ES-I3 (cell line): Measurements from ENCODE around the gene OR56A1.
"Not testable (repeated sequence)": the region's sequence is repeated elsewhere in the genome, so short reads cannot be mapped to it uniquely, and the experiment has no call there.

Experiments
- H3K36me3 ChIP-seq: 2 replicates; pipeline ENCODE4 v1.6.1; 2013; ENCODE audit warnings: mild to moderate bottlenecking, low read length, control low read depth, moderate library complexity; ENCODE audit not compliant: insufficient read depth
- H3K4me1 ChIP-seq: 2 replicates; pipeline ENCODE4 v1.6.1; 2013; ENCODE audit warnings: mild to moderate bottlenecking, control low read depth, low read length; ENCODE audit not compliant: insufficient read depth
- H3K9ac ChIP-seq: 2 replicates; pipeline ENCODE4 v1.6.1; 2013; ENCODE audit warnings: low read depth, mild to moderate bottlenecking, low read length, moderate library complexity
- H3K9me3 ChIP-seq: 2 replicates; pipeline ENCODE4 v1.6.1; 2013; ENCODE audit warnings: mild to moderate bottlenecking, low read length, moderate library complexity; ENCODE audit not compliant: control insufficient read depth, insufficient read depth

Gene OR56A1, protein sequence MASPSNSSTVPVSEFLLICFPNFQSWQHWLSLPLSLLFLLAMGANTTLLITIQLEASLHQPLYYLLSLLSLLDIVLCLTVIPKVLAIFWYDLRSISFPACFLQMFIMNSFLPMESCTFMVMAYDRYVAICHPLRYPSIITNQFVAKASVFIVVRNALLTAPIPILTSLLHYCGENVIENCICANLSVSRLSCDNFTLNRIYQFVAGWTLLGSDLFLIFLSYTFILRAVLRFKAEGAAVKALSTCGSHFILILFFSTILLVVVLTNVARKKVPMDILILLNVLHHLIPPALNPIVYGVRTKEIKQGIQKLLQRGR

DNA sequence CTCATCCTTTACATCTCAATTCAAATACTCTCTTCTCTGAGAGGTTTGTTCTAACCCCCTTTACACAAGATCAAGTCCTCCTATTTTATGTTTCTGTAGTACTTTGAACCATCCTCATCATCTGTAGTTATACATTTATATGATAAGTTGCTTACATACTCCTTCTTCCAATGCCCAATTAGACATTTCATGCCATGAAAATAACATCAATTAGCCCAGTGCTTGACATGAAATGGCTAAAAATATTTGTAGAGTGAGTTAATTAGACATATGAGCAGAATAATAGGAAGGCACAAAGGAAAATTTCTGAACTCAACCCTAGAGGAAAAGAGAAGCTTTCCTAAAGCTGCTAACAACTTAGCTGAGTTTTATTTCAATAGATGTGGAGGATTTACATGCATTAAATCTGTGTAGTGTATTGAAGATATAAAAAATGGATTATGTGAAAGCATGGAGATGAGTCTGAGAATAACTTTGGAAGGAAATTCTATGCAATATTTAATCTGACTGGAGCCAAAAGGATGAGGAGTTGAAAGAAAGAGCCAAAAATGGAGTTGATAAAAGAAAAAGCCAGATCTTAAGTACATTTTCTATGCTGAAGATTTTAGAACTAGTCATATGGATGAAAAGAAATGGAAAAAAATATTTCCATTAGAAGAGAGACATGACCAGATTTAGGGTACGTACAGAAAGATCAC lies at the start of gene OR56A1:
OR56A1 (minus strand) TSS at position 51 of the 698 bp plus-strand sequence. CDS start 3,066 bp downstream, outside the sequence.
- Histone ChIP-seq H3K36me3 (no peaks in the 10 kb centered on the region), H3K9ac (no peak within 1 kb of the TSS), H3K4me1 (no peaks in the 10 kb centered on the region), H3K9me3 (no peaks in the 10 kb centered on the region)

DNA sequence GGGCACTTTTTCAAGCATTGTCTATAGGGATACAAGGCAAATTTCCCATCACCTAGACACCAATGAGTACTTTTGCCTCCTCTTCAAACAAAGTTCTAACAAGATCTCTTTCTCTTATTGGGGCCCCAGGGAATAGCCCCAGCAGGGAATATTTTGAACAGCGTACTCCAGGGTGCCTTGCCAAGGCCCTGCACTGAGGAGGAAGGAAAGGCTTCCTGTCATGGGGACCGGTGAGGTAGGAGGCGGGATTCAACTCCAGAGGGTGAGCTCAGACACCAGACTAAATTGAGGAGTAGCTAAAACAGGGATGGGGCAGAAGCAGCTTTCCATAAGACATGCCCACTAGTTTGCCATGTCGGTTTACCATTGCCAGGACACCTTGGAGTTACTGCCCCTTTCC lies 48.9 kb upstream of the OR56A1 start:
- Histone ChIP-seq H3K36me3 (no peaks in the 10 kb centered on the region), H3K9ac (no peak overlapping the region), H3K4me1 (peaks cover 4% of the 10 kb centered on the region; the same call in 1 of the 2 replicates), H3K9me3 (peaks cover 6% of the 10 kb centered on the region)

DNA sequence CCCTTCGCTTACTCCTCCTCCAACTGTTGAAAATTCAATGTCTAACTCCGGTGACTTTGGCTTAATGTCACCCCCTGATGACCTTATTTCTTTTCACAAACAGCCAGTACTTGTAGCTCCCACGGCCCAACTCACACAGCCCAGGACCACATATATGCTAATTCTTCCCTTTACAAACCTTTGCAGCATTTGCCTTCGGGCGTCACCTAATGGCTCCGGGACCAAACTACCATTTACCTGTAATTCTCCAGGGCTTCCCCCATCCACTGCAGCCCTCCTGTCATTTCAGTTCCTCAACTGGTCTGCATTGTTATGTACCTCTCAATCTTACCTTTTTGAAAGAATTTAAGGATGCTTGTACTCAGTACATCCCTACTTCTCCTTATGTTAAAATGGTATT lies 47.2 kb upstream of the OR56A1 start:
- Histone ChIP-seq H3K4me1 (peaks cover 4% of the 10 kb centered on the region; the same call in 1 of the 2 replicates), H3K9me3 (peaks cover 6% of the 10 kb centered on the region), H3K36me3 (no peaks in the 10 kb centered on the region), H3K9ac (no peak overlapping the region)

DNA sequence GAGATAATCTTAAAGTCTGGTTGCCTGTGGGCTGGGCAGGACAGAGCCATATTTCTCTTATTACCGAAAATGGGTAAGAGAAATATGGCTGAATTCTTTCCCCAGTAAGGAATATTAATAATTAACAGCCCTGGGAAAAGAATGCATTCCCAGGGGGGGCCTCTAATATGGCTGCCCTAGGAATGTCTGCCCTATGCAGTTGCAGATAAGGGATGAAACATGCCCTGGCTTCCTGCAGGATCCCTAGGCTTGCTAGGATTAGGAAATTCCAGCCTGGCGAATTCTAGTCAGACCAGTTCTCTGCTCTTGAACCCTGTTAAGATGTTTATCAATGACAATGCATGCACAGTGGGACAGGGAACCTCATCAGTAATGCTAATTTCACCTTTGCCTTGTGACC lies 45.9 kb upstream of the OR56A1 start:
- not testable (repeated sequence) for H3K9me3 ChIP-seq, H3K36me3 ChIP-seq, H3K9ac ChIP-seq, H3K4me1 ChIP-seq

DNA sequence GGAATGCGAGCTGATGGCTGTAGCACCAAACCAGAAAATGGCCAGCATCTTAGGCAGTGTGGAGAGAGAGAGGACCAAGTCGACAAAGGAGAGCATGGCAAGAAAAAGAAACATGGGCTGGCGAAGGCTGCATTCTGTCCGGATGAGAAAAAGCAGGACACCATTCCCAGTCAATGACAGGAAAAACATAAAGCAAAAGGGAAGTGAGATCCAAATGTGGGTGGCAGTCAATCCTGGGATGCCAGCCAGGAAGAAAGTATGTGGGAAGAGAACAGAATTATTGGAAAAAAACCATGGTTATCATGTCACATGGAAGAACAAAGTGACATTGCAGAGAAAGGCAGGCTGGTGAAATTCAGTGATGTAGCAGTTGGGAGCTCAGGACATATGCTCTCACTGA lies 36.9 kb upstream of the OR56A1 start:
- Histone ChIP-seq H3K36me3 (no peaks in the 10 kb centered on the region), H3K9me3 (no peaks in the 10 kb centered on the region), H3K4me1 (peaks cover 15% of the 10 kb centered on the region), H3K9ac (no peak overlapping the region)

DNA sequence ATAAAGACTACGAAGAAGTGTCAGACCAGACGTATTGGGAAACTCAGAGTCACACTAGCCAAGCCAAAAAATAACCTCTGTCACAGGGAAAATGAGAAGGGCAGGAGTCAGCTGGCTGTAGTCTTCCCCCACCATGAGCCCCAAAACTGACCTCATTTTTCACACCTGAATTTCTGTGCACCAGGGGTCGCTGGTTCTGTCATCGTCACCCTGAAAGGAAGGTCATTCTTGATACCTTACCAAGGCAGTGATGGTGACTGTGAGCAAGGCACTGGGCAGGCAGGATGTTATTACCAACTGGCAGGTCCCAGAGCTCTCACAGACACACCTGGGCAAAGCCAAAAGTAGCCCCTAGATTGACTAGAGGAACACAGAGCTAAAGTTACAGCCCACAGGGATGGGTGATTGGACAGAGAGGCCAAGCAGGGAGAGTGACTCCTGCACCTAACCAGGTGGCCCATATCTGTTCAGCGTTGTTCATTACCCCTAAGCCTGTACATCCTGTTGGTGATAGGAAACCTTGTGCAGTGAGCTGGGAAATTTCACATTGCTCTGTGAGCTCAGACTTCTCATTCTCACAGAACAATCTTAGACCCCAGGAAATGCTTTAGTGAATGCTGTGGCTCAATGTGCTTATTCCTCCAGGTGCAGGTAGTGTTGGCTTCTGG lies 32.3 kb upstream of the OR56A1 start:
- Histone ChIP-seq H3K36me3 (no peaks in the 10 kb centered on the region), H3K4me1 (no peaks in the 10 kb centered on the region), H3K9me3 (no peaks in the 10 kb centered on the region), H3K9ac (no peak overlapping the region)

DNA sequence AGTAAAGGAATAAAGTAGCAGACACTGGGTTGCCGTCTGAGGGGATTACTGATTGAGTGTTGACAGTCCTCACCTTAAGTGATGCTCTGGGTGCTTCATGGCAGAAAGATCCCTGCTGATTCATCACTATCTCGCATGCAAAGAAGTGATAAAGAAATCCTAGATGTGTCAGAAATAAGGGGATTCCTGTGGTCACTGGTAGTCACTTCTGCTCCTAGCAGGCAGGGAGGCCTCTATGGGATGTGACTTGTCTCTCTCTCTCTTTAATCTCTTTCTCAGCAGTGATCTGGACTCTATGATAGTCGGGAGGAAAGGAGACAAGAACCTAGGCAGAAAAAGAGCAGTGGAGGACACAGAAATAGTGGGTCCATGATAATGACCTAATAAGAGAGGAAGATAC lies 30.9 kb upstream of the OR56A1 start:
- H3K9ac ChIP-seq, result no peak overlapping the region
- no peaks in the 10 kb centered on the region for H3K9me3 ChIP-seq
- H3K36me3 ChIP-seq, result no peaks in the 10 kb centered on the region
- no peaks in the 10 kb centered on the region for H3K4me1 ChIP-seq

DNA sequence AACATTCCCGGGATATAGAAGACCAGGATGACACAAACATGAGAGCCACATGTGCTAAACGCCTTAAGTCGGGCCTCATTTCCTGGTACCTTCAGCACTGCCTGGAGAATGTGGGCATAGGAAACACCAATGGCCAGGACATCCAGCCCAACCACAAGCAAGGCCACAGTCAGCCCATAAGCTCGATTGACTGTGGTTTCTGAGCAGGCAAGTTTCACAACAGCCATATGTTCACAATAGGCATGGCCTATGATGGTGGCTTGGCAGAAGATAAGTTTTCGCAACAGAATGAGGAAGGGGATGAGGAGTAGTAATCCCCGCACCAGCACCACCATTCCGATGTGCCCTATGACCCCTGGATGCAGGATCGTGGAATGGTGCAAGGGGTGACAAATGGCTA lies 26.9 kb upstream of the OR56A1 start:
- Histone ChIP-seq H3K9ac (no peak overlapping the region), H3K36me3 (no peaks in the 10 kb centered on the region), H3K9me3 (no peaks in the 10 kb centered on the region), H3K4me1 (no peaks in the 10 kb centered on the region)

DNA sequence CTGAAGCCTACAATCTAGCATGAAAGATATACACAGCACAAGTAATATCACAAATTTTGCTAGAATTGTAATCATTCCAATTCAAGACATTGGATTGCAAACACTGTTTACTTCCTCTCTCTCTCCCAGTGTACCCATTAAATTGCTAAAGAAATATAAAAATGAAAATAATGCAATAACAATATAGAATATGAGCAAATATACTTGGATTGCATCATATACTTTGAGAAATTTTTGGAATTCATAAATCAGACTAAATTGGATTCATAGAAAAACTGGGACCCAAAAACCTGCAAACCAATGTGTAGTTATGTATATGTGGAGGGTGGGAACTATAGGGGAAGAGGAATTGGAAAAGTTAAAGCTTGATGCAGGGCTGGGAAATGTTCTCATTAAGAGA lies 25.0 kb upstream of the OR56A1 start:
- no peak overlapping the region for H3K9ac ChIP-seq
- no peaks in the 10 kb centered on the region for H3K36me3 ChIP-seq
- H3K9me3 ChIP-seq, result no peaks in the 10 kb centered on the region
- H3K4me1 ChIP-seq, result no peaks in the 10 kb centered on the region

DNA sequence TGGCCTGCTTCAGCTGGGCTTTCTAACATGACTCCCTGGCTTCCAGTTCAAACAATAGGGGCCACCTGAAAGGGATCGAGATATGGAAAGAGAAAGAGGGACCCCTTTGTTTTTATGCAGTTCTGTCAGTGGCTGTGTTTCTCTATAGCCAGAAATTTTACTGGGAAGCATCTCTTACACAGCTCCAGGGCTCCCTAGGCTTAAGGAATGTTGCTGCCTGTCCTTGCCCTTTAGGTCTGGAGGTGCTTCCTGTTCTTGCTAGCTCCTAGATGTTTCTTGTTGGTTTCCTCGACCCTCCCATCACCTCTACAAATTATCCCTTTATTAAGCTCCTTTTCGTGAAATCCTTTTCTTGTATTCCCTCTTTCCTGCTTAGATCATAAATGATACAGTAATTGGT lies 21.8 kb upstream of the OR56A1 start:
- H3K9me3 ChIP-seq, result no peaks in the 10 kb centered on the region
- H3K36me3 ChIP-seq, result no peaks in the 10 kb centered on the region
- no peak overlapping the region for H3K9ac ChIP-seq
- no peaks in the 10 kb centered on the region for H3K4me1 ChIP-seq

DNA sequence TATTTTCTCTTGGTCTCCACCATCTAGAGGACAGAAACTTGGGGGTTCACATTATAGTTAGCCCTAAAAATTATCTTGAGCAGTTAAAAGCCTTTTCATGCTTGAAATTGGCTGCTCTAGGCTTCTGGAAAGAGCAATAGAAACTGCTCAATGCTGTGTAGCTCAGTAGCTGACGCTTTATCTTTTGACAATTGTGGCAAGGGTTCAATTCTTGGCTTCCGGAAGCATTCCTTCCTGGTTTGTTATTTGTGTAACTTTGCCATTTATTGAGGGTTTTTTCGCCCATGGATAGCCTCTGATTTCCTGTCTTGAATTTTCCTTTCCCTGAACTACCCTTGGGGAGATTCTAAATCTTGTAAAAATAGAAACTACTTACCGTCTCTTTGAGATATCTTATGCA lies 10.3 kb upstream of the OR56A1 start:
- H3K9ac ChIP-seq, result no peak overlapping the region
- no peaks in the 10 kb centered on the region for H3K9me3 ChIP-seq
- no peaks in the 10 kb centered on the region for H3K4me1 ChIP-seq
- H3K36me3 ChIP-seq, result no peaks in the 10 kb centered on the region

DNA sequence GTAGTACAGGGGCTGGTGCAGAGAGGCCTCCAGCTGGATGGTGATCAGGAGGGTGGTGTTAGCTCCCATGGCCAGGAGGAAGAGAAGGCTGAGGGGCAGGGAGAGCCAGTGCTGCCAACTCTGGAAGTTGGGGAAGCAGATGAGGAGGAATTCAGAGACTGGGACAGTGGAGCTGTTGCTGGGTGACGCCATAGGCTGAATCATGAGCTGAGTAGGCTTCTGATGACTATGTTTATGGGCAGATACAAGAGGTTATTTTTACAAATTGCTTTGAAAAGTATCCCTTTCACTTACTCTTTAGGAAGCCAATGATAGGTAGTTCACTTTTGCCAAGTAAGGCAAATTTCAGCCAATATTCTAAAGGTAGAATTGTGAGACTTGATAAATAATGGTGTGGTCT lies 3.1 kb downstream of the OR56A1 start:
- H3K9ac ChIP-seq, result no peak overlapping the region
- no peaks in the 10 kb centered on the region for H3K36me3 ChIP-seq
- H3K9me3 ChIP-seq, result no peaks in the 10 kb centered on the region
- H3K4me1 ChIP-seq, result no peaks in the 10 kb centered on the region

DNA sequence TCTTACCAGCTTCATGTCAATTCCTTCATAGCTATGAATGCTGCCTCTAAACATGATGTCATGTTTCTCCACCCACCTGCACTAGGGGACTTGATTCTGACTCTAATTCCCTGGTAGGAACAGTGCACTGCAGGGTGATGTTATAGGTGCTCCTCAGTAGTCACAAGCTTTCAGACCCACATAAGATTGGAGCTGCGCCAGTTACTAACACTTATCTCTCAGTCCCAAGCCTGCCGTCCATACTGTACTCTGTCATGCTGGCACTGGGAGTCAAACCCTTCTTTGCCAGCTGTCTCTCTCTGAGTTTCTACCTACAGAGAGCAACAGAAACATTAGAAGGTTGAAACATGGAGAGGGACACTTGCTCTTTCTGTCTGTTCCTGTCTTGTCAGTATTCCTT lies 5.5 kb downstream of the OR56A1 start:
- no peaks in the 10 kb centered on the region for H3K9me3 ChIP-seq
- H3K36me3 ChIP-seq, result no peaks in the 10 kb centered on the region
- no peaks in the 10 kb centered on the region for H3K4me1 ChIP-seq
- no peak overlapping the region for H3K9ac ChIP-seq

DNA sequence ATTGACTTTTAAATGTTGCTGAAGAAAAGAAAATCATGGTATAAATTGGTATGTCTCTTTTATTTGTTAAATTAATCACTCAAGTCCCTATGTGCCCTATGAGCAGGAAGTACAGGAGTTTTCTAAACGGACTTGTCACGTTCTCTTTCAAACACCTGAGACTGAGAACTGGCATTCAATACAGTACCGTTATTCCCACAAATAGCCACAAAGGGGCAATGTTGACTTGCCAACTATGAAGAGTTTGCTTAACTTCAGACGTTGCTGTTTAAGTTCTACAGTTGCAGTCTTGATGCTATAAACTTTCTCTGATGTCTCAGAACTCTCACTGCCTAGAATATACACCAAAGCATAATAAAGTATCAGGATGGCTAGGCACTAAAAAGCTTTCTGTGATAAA lies 7.6 kb downstream of the OR56A1 start:
- Histone ChIP-seq H3K9ac (no peak overlapping the region), H3K9me3 (no peaks in the 10 kb centered on the region), H3K4me1 (no peaks in the 10 kb centered on the region), H3K36me3 (no peaks in the 10 kb centered on the region)

DNA sequence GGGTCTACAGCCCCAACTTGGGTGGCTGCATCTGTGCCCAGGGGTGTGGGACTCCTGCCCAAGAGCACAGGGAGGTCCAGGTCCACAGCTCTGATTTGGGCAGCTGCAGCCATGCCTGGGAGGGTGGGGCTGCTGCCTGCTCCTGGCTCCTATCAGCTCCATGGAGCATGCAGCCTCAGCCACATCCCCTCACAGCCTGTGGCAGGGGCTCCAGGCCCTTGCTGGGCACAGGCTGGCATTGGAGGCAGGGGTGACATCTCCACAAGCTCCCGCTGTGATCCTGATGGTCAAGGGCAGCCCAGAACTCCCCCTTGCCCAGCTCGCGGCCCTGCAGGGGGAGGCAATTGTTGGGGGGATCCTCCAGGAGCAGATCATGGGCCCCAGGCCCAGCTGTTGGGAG lies 17.5 kb downstream of the OR56A1 start:
- no peaks in the 10 kb centered on the region for H3K36me3 ChIP-seq
- H3K4me1 ChIP-seq, result no peaks in the 10 kb centered on the region
- no peaks in the 10 kb centered on the region for H3K9me3 ChIP-seq
- H3K9ac ChIP-seq, result no peak overlapping the region
